AG08395 (cell line): ENCODE data around the gene BIRC7.

ENCODE experiments used
- DNase-seq: peaks from one replicate; pipeline ENCODE4 v3.0.0; 2012; ENCODE audit warnings: mixed read lengths, low spot score

Gene BIRC7

GRCh38 chr20:63235399-63235983, at the start of gene BIRC7:
BIRC7 (plus strand) TSS chr20:63235905; CDS start chr20:63236097, 192 bp downstream.
- DNase-seq: no peak

DNA sequence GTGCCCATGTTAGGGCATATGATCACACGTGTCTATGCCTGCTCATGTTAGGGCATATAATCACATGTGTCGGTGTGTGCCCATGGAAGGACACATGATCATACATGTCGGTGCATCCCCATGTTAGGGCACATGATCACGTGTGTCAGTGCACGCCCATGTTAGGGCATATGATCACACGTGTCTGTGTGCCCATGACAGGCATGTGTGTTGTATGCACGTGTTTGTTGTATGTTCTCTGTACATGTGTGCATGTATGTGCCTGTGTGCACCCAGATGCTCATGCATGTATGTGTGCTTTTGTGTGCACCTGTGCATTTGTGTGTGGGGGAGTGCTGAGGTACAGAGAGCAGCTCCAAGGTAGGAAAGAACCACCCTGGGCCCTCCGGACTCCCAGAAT, 49.6 kb upstream of the BIRC7 start:
- no peak for DNase-seq

- DNase-seq: peak; percentile 42
Observed at GRCh38 chr20:63186528-63187316, 49.0 kb upstream of the BIRC7 start.

- DNase-seq: no peak
Observed at GRCh38 chr20:63187338-63188158, 48.2 kb upstream of the BIRC7 start.

DNA sequence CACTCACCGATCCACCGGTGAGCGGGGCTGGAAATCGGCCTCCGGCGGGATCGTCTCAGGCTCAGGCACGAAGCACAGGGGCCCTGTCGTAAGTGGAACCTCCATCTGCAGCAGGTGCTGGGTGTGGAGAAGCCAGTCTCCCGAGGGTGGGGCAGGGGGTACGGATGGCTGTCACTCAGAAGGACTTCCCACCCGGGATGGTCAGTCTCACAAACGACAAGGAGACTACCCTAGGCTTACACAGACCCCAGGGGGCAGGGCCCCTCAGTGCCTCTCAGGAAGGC, 47.6 kb upstream of the BIRC7 start:
- no peak for DNase-seq

GRCh38 chr20:63188641-63189321, 46.9 kb upstream of the BIRC7 start:
- DNase-seq: no peak

- DNase-seq: no peak
Observed at GRCh38 chr20:63189322-63189642, 46.4 kb upstream of the BIRC7 start.

GRCh38 chr20:63189846-63190559, 45.7 kb upstream of the BIRC7 start:
- DNase-seq: no peak

- DNase-seq: no peak
Observed at GRCh38 chr20:63190828-63191227, 44.9 kb upstream of the BIRC7 start.

DNA sequence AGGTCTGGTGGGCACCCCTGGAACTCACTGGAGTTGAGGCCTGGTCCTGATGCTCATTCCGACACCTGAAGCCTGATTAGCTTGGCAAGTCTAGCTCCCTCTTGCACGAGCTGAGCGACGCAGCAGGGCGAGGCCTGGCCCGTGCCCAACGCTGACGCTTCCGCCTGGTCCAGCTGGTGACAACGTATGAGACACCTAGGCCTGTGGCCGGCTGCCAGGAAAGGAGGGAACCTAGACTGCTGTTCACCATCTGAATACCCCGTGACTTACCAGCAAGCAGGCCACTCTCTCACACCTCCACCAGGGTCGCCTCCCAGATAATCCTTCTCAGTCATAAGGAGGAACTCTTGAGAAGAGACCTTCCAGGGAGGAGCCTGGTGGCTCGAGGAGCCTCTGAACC, 44.3 kb upstream of the BIRC7 start:
- DNase-seq: no peak

DNA sequence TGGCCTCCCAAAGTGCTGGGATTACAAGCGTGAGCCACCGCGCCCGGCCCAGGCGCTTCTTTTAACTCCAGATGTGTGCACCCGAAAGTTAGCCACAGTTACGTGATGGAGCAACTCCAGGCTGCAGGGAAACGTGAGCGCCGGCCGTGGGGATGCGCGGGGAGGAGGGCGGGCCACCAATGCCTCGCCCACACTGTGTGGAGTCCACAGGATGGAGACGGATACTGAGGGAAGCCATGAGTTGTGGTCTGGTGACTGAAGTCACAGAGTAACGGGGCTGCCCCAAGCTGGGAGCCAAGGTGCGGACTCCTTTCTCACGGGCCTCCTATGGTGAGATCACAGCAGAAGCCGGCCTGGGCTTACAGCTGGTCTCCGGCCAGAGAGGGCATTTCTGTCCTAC, 43.0 kb upstream of the BIRC7 start:
- DNase-seq: no peak

DNA sequence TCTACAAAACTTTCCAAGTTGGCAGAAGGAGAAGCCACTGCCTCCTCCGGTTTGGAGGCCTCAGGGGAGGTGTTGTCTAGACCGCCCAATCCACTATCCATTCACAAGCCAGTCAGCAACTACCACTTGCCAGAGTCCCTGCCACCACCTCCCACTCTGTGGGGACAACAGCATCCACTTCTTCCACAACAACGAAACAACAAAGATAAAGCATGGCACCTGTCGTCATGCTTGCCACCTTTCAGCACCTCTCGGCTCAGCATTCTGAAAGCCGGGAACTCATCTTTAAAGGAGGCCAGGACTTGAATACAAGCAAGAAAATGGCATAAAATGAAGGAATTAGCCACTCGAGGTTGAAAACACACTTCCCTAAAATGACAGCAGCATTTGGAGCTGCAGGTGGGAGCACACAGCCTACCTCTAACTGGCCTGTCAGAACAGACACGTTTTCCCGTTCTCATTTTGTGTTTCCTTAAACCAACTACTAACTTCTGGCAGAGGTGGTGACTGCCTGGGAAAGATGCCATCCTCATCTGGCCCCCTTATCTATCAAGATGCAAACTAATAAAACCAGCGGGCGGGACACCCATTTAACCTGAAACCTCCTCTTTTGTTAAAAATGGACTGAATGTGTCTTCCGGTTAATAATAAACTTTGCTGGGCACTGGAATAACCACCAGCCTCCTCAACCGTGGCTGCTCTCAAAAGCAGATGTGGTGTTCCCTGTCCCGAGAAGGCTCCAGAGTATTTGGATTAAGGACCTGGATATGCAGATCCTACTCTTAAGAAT, 41.5 kb upstream of the BIRC7 start:
- no peak for DNase-seq

DNA sequence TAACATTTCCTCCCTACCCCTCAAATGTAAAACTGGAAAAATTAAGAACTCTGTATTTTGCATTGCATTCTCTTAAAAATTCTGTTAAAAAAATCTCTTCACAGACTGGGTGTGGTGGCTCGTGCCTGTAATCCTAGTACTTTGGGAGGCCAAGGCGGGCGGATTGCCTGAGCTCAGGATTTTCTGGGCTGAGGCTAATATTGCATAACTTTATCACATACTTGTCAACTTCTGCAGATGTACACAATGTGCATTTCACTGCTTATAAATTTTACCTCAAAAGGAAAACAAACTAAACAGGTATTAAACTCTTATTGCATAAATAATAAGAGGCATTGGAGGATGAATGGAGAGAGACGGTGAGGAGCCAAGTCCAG, 40.9 kb upstream of the BIRC7 start:
- no peak for DNase-seq

DNA sequence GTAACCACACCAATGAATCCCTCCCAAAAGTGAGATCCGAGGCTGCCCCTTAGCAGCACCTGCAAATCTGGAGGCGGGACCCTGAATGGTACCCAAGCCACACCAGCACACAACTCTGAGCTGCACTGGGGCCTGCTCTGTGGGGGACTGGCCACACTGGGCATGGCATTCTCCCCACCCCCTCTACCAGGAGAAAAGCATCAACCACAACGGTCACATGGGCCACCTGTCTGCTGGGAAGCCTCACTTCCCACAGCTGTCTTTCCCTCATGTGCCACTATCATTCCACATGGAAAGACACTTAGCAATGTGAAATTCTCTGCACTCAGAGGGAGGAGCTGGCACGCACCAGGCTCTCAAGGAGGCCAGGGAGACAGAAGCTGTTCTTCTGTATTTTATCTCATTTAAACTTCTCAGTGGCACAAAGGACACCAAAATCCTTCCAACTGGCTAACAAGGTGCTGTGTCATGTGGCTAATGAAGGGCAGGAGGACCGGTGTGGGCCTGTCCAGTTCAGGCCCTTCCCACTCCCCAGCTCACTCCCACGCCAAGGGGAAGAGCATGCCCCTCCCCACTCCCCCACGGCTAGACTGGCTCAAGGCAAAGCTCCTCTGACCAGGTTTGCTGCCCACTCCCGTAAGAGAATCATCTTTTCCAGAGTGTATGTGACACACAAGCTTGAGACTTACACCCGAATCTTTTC, 38.8 kb upstream of the BIRC7 start:
- no peak for DNase-seq

DNA sequence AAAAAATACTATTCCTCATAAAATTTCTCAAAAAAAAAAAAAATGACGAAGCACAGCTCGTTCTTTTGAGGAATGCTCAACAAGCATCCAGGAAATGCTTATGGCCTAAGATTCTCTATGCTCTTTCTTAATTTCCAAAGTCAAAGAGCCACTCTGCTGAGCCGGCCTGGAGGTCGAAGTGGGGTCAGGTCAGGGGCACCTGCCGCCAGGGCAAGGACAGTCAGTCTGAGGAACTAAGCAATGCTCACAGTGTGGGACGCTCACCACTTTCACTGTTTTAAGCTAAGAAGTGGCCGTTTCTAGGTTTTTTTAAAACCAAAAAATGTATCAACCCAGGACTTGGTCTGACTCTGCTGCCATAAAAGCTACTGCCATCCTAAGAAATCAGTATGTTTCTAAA, 37.1 kb upstream of the BIRC7 start:
- no peak for DNase-seq

DNA sequence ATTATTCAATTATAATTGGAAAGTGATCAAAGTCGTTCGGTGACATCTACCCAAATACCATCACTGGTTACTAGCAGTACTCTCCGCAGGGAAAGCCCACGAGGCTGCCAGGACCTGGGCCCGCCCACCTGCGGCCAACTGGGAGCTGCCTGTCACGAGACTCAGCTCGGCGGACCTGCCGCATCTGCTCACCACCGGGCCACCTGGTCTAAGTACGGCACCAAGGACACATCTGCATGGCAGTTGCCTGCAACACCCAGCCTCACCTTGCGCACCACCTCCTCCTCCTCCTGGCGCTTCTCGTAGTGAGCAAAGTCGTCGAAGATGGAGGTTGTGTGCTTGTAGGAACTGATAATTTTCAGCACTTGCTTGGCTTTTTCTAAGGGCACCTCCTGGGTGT, 33.7 kb upstream of the BIRC7 start:
- DNase-seq: no peak

- no peak for DNase-seq
Observed at GRCh38 chr20:63202811-63203526, 32.7 kb upstream of the BIRC7 start.

GRCh38 chr20:63204362-63204761, 31.3 kb upstream of the BIRC7 start:
- no peak for DNase-seq

GRCh38 chr20:63205896-63206295, 29.8 kb upstream of the BIRC7 start:
- DNase-seq: no peak

DNA sequence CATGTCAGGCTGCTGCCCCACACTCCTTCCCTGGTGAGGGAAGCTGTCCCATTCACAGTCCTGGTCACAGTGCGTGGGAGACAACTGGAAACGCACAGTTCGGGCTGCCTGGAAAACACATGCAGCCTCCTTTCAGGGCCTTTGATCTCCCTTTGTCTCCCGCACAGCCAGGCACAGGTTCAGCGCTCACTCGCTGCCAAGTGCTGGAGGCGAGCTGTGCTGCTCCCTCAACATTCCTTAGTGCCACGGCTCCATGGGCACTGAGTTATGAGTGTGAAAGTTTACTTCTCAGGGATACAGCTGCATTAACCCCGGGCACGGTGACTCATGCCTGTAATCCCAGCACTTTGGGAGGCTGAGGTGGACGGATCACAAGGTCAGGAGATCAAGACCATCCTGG, 28.8 kb upstream of the BIRC7 start:
- peak; percentile 38 for DNase-seq
